GM19023 (cell line): ENCODE data around the gene IQGAP3.

ENCODE experiments used
- ATAC-seq: cut with Tn5 transposase; IDR thresholded peaks from one replicate; pipeline ENCODE4 v1.9.1; 2021; ENCODE audit warnings: mild to moderate bottlenecking, moderate library complexity; ENCODE audit not compliant: unreplicated experiment

IQGAP3 gene

DNA sequence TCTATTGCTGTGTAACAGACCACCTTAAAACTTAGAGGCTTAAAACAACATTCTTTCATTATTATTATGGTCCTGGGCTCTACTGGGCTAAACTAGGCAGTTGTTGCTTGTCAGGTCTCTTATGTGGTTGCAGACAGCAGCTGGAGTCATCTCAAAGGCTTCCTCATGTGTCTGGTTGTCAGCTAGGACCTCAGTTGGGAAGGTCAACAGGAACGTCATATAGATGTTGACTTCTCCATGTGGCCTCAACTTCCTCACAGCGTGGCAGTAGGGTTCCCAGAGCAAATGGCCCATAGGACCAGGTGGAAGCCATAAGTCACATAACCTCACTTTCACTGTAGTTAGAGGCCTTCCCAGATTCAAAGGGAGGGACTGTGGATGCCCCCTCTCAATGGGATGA is 56.4 kb downstream of the IQGAP3 start:
- no peak for ATAC-seq

DNA sequence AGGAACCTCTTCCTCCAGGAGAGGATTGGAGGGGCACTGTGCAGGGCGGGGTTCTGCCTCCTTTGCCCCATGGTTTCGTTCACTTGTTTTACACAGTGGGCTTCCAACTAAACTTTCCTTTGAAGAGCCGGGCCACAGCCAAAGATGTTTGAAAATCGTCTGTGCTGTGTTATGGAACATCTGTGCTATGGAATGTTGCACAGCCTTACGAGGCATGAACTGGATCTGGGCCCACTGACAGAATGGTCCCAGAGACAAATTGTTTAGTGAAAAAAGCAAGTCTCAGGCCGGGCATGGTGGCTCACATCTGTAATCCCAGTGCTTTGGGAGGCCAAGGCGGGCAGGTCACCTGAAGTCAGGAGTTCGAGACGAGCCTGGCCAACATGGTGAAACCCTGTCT is 59.2 kb downstream of the IQGAP3 start:
- ATAC-seq: no peak

DNA sequence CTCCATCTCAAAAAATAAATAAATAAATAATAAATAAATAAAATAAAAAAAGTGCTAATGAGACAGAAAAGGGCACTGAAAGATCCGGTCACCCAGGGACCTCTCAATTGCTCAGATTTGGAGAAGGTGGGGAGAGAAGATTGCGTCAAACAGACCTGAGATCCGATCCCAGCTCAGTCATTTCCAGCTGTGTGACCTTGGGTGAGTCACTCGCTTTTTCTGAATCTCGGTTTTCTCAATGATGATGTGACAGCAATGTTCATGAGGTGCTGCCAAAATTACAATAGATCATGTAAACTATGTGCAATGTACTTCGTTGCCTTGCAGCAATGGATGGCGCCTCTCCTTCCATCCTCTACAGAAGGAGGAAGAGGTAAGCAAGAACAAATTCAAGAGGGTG is 60.7 kb downstream of the IQGAP3 start:
- ATAC-seq: no peak

DNA sequence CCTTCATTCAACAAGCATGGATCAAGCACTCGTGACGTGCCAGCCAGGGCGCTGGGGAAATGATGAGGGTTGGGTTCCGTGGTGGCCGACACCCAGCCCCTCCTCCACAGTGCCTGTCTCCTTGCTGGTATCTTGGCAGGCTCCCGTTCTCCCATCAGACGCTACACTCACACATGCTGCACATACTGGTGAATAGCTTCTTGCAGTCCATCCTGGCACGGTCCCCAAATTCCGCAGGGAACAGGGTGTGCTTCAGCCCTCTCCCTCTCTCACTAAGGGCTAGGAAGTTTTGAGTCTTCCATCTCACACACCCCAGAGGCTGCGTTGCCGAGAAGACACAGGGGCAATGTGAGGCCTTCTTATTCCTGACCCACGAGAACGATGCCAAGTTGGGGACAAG is 61.7 kb downstream of the IQGAP3 start:
- ATAC-seq: no peak

DNA sequence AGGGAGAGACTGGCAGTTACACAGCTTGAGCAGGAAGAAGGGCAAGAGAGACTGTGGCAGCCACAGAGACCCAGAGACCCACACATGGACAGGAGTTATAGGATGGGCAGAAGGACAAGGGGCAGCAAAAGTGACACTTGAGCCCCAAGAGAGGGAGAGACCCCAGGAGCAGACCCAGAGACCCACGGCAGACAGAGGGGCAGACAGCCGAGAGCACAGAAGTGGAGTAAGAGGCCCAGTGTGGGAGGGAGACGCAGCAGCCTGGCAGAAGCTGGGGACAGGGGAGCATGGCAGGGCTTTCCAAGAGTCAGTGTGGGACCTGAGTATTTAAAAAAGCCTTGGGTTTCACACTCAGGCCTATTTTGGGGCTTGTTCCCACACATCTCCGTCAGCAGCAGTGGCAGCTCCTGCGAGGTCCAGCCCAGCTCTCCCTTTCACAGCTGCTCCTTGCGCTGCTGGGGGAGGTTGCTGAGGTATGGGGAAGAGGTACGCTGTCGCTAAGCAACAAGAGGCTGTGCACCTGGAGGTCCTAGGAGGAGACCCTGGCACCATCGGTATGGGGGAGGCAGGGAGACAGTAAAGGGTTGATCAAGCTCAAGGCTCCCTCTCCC is 62.8 kb downstream of the IQGAP3 start:
- ATAC-seq: no peak

DNA sequence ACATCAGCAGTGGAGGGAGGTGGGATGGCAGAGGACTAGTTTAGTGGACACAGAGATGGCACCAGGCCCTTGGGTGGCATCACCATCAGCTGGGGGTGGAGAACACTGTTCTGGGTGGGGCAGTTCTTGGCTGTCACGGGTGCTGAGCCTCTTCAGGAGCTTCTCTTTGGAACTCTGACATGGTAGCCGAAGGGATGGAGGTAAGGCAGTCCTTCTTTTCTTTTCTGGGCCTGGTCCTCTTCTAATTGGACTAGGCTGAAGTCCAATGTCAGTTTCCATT is 63.5 kb downstream of the IQGAP3 start:
- no peak for ATAC-seq

DNA sequence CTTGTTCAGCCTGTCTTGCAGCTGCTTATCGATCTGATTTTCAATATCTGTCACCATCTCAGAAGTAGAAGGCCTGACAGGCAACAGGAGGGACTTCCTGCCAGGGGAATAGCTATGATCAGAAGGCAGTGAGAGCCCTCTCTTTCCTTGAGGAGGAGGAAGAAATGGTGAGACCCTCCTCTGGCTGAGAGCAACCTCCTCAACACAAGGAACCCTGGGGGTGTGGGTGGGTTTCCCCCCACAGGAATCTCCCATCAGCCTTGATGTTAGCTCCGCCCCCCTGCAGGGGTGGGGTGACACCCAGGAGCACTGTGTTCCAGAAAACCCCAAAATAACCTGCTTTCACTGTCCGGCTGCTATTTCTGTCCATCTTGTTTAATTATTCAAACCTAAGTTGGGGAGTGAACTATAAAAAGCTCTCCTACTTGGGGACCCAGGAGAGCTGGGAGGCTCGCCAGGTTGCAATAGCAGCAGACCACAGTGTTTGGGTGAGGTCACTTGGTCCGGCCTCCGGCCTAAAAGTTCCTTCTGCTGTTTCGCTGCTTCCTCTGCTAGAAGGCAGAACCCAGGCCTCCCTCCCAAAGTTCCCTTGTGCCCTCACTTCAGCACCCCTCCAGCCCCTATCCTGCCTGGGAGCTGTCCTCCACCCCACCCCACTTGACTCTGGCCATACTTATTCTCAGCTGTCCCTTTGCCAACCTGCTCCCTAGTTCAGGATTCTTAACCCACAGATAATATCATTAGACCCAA is 64.0 kb downstream of the IQGAP3 start:
- no peak for ATAC-seq

DNA sequence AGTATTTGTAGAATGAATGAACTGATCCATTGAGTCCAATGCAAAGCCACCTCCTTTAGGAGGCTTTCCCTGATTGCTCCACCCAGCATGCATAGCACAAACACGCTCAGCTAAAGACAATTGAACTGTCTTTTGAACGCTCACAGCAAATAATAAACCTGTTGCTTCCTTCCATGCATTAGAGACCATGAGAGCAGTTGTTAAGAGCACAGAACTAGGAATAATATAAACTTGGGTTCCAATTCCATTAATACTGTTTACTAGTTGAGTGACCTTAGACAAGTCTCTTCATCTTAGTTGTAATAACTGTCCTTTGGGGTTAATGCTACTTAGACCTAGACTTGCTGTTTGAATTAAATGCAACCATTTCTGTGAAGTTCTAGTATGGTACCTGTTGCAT is 65.9 kb downstream of the IQGAP3 start:
- ATAC-seq: no peak

DNA sequence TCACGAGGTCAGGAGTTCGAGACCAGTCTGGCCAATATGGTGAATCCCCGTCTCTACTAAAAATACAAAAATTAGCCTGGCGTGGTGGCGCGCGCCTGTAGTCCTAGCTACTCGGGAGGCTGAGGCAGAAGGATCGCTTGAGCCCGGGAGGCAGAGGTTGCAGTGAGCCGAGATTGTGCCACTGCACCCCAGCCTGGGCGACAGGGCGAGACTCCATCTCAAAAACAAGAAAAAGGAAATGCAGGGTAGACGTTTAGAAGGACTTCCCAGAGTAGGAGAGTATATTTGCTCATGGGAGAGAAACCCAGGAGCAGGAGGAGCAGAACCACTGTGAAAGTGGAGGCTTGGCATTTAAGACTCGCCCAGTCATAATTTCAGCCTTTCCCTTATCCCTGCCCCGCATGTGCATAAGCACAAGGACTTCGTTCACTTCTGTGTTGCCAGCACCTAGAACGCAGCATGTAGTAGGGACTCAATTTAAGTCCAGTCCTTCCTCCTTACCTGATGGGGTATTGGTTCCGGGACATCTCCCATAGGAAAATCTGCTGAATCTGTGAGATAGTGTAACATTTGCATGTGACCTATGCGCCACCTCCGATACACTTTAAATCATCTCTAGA is 66.6 kb downstream of the IQGAP3 start:
- no peak for ATAC-seq

DNA sequence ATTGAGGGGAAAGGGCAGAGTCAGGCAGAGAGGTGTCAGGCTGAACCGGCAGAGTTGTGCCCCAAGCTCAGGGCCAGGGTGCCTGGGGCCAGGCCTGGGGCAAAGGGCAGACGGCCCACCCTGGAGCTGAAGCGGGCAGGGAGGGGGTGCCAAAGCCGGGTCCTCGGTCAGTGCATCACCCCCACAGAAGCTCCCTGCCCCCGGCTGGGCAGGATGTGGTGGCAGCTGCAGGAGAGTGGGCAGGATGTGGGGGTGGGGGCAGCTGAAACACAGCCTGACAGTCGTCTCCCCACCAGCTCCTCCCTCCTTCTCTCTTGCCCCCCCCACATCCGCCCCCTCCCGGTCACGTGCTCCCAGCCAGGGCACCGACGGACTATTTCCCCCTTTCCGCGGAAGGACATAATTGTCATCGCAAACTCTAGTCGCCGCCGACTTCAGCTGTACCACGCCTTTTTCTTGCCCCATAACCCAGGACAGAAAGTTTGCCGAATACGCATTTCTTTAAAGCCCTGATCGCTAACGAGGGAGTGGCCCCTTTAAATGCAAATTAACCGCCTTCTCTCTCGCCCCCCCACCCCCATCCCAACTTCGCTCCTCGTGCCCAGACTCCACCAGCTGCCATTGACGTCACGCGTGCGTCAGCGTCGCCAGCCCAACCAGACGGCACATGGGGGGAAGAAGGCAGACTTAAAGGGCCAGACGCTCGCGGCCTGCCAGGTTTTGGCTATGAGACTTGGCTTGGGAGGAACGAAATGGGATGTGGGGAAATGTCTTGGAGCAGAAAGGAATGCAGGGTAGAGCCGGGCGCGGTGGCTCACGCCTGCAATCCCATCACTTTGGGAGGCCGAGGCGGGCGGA is 67.3 kb downstream of the IQGAP3 start:
- ATAC-seq: peak; percentile 33

DNA sequence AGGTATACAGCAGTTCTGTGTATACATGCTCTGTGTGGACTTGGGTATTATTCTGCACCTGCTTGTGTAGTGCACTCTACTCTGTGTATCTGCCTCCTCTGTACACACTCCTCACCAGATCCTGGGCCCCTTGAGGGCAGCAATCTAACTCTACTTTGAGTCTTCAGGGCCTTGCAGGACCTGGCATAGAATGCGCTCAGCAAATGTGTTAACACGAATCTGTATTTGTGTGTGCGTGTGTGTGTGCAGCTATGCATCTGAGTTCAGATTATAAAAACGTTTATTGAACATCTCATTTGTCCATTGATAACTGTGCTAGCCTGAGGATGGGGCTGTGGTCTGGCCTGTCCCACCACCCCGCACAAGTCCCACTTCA is 67.9 kb downstream of the IQGAP3 start:
- no peak for ATAC-seq

DNA sequence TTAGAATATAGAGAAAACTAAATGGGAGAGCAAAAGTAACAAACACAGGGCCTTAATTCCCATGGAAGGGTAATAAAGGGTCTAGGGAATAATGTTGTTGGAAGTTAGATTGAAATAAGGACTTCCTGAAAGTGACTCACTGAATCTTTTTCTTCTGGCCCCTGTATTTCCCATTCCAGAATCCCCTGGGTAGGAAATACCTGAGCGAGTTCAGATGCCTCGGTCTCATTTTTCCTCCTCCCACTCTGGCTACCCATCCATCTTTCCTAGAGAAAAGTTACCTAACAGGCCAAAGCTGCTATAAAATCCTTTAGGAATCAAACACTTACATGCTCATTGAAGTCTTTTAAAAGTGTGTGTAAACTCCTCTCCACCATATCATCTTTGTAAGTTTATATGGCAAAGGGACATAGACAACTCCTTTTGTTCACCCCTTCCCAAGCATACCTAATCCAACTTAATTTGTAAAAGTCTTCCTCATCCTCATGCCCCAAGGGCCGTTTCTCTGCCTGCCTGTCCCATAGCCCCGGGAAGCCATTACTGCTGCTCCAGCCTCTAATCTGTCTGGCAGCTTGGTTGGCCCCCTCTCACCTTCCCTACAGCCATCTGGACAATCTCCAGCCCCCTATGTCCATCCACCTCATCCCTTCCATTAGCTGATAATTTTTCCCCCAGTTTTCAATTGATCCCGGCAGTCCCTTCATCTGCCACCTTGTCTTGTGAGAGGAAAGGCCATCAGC is 68.5 kb downstream of the IQGAP3 start:
- no peak for ATAC-seq

DNA sequence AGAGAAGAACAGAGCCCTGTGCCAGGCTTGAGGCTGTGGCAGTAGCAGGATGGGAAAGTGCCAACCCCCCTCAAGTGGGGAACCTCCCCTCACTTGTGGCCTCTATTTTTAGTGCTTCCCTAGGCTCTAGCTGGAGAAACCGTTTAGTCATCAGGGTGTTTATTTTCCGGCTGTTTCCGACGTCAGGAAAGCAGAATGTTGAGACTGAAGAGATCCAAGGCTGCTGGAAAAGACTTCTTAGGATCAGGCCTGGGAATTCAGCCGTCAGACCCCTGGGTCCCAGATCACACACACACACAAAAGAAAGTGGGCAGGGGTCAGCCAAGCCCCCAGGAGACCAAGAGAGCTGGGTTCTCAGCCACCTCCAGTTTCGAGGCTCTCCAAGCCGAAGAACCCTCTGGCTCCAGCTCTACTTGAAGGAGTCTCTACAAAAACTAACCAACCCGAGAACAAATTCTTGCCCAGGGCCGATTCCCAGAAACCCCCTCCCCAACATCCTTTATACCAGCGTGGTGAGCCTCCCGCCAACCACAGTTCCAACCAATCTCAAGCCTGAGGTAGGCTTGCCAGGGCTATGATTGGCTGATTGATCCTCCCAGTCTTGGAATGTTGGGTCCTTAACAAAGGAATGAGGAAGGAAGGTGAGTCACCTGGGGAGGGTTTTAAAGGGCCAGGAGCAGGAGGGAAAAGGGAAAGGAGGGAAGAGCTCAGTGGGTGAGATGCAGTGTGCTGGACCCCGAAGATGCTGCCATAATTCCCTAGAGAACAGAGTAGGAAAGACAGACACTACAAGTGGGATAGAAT is 69.3 kb downstream of the IQGAP3 start:
- no peak for ATAC-seq

DNA sequence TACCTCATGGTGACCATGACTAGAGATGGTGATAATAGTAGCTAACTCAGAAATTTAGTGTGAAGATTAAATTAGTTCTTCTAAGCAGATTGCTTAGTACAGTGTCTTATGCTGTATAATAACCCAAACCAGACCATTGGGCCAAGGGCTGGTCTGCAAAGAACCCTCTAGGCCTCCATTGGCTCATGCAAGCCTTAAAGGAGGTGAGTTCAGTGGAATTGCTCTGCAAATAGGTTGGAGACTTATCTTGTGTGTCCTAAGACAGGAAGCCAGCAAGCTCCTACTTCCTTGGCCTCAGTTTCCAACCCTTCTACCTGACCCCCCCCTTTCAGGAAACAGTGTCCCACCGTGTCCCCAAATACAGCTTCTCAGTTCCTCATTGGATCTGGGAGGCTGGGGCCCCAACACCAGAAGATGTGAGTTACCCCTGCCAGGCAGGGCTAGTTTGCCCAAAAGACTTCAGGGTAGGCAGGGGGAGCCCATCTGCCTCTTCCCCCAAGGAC is 69.9 kb downstream of the IQGAP3 start:
- no peak for ATAC-seq

DNA sequence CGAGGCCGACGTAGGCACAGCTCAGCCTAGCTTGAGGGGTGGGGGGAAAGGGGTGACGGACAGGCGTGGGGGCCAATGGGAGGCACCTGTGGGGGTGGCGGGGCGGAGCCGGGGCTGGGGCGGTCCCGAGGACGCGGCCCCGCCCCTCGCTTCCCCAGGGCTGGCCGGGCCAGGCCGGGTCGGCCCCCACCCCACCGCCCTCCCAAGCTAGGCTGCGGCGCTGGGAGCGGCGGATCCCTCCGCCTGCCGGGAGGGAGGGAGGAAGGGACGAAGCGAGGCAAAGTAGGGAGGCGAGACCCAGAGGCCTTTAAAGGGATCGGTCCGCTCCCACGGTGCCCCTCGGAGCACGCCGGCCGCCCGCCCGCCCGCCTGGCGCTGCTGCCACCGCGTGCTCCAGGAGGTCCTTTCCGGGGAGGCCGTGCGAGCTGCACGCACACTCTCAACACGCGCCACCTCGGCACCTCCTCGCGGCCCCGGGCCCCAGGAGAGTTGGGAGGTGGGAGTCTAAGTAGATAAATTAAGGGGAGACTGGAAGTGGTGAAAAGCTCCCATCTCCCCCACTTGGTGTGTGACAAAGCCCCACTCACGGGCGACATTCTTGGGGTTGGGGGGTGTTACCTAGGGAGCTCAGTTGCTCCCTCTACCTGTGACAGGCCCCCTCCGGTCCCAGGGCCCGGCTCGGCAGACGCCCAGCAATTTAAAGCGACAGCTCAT is 71.4 kb downstream of the IQGAP3 start:
- peak; percentile 59 for ATAC-seq

DNA sequence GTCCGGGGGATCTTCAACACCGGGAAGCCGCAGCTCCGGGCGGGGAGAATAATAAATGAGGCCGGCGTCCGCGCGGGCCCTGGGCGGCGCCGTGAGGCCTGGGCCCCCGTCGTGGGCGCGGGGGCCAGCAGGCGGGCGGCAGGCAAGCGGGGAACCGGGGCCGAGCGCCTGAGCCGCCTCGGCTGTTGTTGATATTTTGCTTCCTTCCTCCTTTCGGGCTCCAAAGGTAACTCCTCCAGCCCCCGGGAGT is 71.9 kb downstream of the IQGAP3 start, which contains the start of gene MEF2D:
Gene MEF2D (minus strand): TSS at position 233 of the 250 bp plus-strand sequence. CDS start 17,483 bp downstream, outside the sequence.
- no peak for ATAC-seq

DNA sequence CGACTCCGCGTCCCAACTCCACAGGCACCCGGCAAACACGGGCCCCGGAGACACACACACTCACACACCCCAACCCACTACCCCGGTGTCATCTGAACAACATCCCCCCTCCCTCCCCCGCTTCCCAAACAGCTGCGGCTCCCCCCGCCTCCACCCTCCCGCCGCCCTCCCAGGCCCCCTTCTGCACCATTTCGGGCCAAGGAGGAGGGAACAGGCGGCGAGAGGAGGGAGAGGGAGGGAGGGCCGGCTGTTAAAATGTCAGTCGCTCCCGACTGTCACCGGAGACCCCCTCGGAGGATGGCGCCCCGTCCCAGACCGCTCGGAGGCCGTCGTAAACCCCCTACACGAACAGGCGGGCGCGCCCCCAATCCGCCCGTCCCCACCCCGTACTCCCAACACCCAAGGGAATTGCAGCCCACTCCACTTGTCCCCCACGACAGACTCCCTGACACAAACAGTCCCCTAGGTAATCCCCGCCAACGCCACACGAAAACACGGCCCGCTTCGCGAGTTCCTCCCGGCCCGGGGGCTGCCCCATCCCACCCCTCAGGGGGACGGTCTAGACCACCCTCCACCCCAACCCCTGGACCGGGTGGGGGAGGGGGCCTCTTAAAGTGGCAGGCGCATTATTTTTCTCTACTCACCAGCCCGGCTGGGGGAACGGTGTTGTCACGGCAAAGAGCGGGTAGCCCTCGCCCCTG is 72.4 kb downstream of the IQGAP3 start:
- peak; percentile 8 for ATAC-seq

DNA sequence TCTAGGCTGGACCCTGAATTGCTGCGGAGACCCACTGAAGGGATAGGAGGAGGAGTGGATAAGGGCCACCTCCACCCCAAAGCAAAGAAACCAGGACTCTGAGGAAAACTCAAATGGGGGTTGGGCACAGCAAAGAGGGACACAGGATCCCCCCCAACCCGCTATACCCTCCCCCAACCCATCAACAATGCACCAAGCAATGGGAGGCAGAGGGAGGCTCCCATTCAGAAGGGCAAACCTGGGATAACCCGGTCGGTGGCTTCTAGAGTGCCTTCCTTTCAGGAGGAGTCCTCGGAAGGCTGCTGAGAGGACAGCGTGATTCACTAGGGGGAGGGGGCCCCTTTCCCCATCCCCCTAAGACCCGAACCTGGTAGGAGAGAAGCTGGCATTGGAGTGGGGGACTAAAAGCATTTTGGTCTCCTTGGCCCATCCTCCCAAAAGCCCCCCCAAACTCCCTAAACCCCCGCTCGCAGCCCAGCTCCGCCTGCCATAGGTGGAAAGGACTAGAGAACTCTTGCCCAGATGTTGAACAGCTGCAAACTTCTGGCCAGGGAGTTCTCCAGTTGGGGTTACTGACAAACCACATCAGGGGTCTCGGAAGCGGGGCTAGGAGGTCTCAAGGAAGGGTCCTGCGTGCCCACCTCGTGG is 73.0 kb downstream of the IQGAP3 start:
- ATAC-seq: no peak
